DMS153 treated with DMSO at 0.1 percent for 48 hours (cell line): Measurements from ENCODE around the gene STAC3.

ENCODE experiments used
- DNase-seq: peaks from one replicate; lab custom pipeline; 2025; ENCODE audit not compliant: unreplicated experiment; lab: John Stamatoyannopoulos, UW

The STAC3 gene

GRCh38 chr12:57195611-57196371, 55.2 kb downstream of the STAC3 start:
- no peak for DNase-seq

DNA sequence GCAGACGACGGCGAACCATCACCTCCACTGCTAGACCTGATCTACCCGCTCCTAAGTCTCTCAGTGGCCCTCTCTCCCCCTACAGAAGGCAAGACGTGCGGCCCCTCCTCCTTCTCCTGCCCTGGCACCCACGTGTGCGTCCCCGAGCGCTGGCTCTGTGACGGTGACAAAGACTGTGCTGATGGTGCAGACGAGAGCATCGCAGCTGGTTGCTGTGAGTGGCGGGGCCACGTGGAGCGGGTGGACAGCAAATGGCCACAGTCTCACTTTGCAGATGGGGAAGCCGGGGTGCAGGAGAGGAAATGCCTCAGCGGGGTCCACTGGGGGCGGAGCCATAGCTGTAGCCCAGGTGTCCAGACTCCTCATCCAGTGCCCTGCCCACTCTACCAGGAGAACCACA, 55.8 kb downstream of the STAC3 start:
- DNase-seq = no peak

GRCh38 chr12:57194253-57194652, 56.7 kb downstream of the STAC3 start:
- DNase-seq = no peak

- DNase-seq = no peak
Measured at GRCh38 chr12:57193706-57194245, 57.2 kb downstream of the STAC3 start.
